ENCODE measurements around the gene OR1S1.

DNA sequence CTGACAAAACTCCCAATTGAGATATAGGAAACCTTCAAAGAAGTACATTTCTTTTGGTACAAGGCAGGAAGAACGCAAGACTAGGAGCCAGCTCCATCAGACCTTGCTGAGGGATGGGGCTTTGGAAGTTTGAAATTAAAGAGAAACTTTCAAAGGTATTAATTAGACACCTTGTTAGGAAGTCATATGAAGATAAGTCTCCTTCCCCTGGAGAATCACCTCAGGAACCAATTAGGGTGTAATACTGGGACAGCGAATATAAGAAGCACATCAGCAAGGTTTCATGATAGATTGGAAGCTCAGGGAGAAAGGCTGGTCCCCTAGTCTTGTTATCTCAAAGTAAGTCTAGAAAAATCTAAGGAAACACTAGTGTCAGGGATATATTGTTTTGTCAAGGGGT, 23.8 kb upstream of the OR1S1 start, which contains the start of gene OR9Q2:
- TF ChIP-seq CTCF (IDR thresholded peaks at IDR 0.05) (no peak), EP300 (IDR thresholded peaks at IDR 0.05) (no peak)
